ENCODE results near the gene KRTAP24-1. TPM values are rescaled to one million over a fixed set of nuclear protein-coding genes. Genes with fewer than 3 reads are reported as not detected.

KRTAP24-1 gene
- total and polyA plus RNA-seq, 2 of the 13 experiments (the other 11 are each of a cell fraction or from before 2014, with no cell fraction given): not detected

- no peaks in the 10 kb centered on the region for H3K4me1 ChIP-seq (ENCODE audit: insufficient read depth, low read length)
- ChIA-PET POLR2A (no interaction called here), CTCF (ENCODE audit: low intra/inter-chr PET ratio, low total read pairs) (no interaction called here)
- H3K9me3 ChIP-seq (ENCODE audit: low read length): peaks cover 79% of the 10 kb centered on the region
- intact Hi-C loops (cut with micrococcal nuclease; ENCODE audit: unreplicated experiment) (no loop called here), in situ Hi-C loops (cut with HindIII; ENCODE audit: extremely low pct_ligation_motif_present, low pct_unique_long_range_greater_than_20kb) (no loop called here)
- 46% methylated on average over 9 of the region's 9 CpGs for WGBS (ENCODE audit: low lambda C conversion rate)
- no peak overlapping the region for H3K4me2 ChIP-seq (ENCODE audit: low read depth, low read length)
- no peak overlapping the region for H3K27ac ChIP-seq (ENCODE audit: extremely low read length, insufficient read depth, low read length)
- no peaks in the 10 kb centered on the region for H4K20me1 ChIP-seq (ENCODE audit: insufficient read depth, low read length)
- no TSS peak for BruUV-seq (replicated peaks)
- no peak overlapping the region for H3K4me3 ChIP-seq (replicated peaks in 1 of 3; ENCODE audit: insufficient read depth in 1 of 3, low read depth in 2 of 3, low read length in 3 of 3)
- no peaks in the 10 kb centered on the region for H3K36me3 ChIP-seq (replicated peaks in 1 of 2; ENCODE audit: control insufficient read depth in 1 of 2, insufficient read depth in 2 of 2, low read length in 2 of 2)
- FAIRE-seq (no peak), ATAC-seq (no peak), DNase-seq (ENCODE audit: low spot score) (no peak)
- H2AFZ ChIP-seq (ENCODE audit: low read length): no peak overlapping the region
- H3K27me3 ChIP-seq (ENCODE audit: control insufficient read depth in 1 of 2, insufficient read depth in 2 of 2, low read length in 2 of 2): no peaks in the 10 kb centered on the region
- H3K79me2 ChIP-seq (ENCODE audit: insufficient read depth, low read length): no peaks in the 10 kb centered on the region
- H3K9ac ChIP-seq (ENCODE audit: insufficient read depth, low read depth, low read length): no peak overlapping the region
- TF ChIP-seq PRDM15 (CRISPR knock-in tag; IDR thresholded peaks at IDR 0.05): no peak
- TF ChIP-seq ZBTB33 (CRISPR knock-in tag; IDR thresholded peaks at IDR 0.05): no peak
- no peak for TF ChIP-seq NFIB (CRISPR knock-in tag; IDR thresholded peaks at IDR 0.05; ENCODE audit: borderline replicate concordance)
- no peak for TF ChIP-seq ELF4 (CRISPR knock-in tag; IDR thresholded peaks at IDR 0.05; ENCODE audit: borderline replicate concordance)
- no peak for TF ChIP-seq BCLAF1 (IDR thresholded peaks at IDR 0.05)
- no peak for TF ChIP-seq RXRB (CRISPR knock-in tag; IDR thresholded peaks at IDR 0.05; ENCODE audit: borderline replicate concordance)
- TF ChIP-seq ASH2L (IDR thresholded peaks at IDR 0.05; ENCODE audit: insufficient read length, low read depth, low read length): no peak
Measured at GRCh38 chr21:30248844-30249243, 33.9 kb downstream of the KRTAP24-1 start.
